Forelimb muscle (tissue), 1 donor: ENCODE results near the gene HSF2BP. TPM values are rescaled to one million over a fixed set of nuclear protein-coding genes. Genes with fewer than 3 reads are reported as not detected.
"Not testable (repeated sequence)": the region's sequence is repeated elsewhere in the genome, so short reads cannot be mapped to it uniquely, and the experiment has no call there.

Experiments used
- DNase-seq: peaks from one replicate; pipeline ENCODE4 v3.0.0-alpha.2; 2013; ENCODE audit warnings: low read depth
- polyA plus RNA-seq: library from polyadenylated mRNA; unstranded; fragments of 120-200 nt; gene quantifications from one replicate; pipeline ENCODE4 v1.2.1, GENCODE V29; 2013; ENCODE audit not compliant: insufficient read length

Gene HSF2BP
- polyA plus RNA-seq, 1 donor: 0.62 TPM

DNA sequence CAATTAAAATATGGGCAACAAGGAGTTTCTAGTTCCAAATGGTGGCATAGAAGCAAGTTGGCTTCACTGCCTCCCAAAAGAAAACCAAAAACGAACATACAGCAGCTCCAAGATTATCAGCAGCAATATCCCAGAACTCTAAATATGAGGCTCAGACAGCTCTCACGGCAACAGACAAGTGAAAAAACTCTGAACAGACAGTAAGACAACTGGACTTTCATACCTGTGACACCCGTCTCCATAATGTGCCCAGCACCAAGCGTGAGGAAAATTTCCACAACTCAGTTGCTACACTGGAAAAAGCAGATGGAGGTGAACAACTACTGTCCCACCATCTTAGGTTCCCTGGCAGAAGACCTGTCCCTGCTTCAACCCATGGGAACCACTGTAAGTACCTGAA is 39.9 kb downstream of the HSF2BP start:
- DNase-seq: no peak

DNA sequence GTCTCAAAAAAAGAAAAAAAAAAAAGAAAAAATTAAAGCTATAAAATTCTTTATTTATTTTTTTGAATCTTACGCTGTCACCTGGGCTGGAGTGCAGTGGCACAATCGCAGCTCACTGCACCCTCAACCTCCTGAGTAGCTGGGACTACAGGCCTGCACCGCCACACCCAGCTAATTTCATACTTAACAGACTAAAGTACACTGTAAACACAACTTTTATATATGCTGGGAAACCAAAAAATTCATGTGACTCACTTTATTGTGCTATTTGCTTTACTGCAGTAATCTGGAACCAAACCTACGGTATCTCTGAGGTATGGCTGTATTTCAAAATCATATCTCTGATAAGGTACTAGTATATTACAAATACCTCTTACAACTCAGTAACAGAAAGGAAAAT is 40.3 kb downstream of the HSF2BP start:
- no peak for DNase-seq

DNA sequence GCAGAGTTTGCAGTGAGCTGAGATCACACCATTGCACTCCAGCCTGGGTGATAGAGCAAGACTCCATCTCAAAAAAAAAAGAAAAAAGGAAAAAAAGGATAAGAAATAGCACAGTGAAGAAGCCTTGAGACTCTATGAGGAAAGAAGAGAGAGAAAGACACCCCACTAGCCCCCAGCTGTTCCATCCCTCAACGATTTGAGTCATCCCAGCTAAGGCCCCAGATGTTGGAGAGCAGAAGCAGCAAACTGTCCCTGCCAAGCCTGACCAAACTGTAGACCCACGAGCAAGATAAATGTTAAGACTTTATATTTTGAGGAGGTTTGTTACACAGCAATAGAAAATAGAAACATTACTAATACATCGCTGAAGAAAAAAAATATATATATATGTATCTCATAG is 42.4 kb downstream of the HSF2BP start:
- not testable (repeated sequence) for DNase-seq

DNA sequence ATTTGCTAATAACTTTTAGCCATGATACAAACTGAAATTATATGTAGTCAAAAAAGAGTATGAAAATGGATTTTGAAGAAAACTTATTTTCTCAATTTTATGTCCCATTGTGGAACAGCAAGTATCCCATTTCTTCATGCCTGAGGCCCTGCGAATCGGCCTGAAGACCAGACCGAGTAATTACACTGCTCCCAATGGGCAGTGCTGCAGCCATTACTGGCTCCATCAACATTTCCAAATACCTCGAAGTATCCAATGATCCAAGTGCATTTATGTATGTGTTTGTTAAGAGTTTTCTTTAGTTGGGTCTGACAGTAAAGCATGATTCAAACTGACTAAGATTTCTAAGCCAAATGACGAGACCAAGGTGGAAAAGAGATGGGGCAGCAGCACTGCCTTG is 44.4 kb downstream of the HSF2BP start:
- DNase-seq: no peak

DNA sequence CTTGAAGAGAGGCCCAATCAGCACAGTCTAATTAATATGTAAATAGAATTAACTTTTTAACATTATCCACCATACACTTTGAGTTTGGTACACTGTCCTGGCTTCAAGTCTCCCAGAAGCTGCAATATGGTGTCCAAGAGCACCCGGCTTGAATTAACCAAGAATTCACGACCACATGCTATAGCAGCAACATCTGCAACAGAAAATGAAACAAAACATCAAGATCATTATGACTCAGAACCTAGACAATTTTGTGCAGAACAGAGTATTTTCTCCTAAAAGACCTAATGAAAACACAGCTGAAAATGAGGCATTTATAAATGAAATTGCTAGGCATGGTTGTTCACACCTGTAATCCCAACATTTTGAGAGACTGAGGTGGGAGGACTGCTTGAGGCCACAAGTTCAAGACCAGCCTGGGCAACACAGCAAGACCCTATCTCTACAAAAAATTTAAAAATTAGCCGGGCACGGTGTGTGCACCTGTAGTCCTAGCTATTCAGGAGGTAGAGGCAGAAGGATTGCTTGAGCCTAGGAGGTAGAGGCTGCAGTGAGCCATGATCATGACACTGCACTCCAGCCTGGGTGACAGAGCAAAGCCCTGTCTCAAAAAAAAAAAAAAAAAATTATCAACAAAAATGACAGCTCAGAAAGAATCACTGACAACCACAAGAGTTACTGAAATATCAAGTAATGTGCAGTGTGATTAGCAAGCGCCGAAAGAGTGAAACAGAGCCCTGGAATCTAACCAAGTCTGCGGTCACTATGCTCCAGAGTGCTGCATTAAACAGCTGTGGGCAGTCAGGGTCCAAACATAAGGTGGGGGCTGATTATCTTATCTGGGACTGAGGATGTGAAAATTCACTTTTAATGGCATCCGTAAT is 45.3 kb downstream of the HSF2BP start:
- no peak for DNase-seq

DNA sequence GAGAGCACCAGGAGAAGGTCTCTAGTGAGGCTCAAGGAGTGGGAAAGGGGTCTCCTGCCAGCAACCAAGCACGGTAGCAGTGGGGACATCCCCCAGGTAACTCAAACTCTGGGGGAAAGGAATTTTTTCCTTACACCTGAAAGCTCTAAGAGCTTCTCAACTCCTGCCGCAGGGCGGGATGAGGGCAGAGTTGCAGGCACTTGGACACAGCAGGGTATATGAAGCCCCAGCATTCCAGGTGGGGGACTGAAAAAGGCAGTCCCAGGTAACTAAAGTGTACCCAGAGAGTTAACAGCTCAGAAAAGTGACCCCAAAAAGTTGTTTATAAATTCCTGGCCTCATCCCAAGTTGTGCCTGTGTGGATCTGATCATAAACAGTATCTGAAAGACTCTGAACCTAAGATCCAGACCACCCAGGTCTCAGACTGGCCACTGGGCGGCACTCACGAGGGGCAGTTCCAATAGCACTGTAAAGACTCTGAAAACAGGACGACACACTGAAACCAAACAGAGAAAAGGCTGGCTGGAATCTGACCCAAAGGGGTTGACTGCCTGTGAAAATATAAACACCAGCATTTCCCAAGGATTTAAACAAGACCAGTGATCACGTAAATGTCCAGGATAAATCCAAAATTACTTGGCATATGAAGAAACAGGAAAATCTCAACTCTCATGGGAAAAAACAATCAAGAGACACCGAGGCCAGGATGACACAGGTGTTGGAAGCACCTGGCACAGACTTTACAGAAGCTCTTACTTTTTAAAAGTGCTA is 47.5 kb downstream of the HSF2BP start:
- DNase-seq: no peak

DNA sequence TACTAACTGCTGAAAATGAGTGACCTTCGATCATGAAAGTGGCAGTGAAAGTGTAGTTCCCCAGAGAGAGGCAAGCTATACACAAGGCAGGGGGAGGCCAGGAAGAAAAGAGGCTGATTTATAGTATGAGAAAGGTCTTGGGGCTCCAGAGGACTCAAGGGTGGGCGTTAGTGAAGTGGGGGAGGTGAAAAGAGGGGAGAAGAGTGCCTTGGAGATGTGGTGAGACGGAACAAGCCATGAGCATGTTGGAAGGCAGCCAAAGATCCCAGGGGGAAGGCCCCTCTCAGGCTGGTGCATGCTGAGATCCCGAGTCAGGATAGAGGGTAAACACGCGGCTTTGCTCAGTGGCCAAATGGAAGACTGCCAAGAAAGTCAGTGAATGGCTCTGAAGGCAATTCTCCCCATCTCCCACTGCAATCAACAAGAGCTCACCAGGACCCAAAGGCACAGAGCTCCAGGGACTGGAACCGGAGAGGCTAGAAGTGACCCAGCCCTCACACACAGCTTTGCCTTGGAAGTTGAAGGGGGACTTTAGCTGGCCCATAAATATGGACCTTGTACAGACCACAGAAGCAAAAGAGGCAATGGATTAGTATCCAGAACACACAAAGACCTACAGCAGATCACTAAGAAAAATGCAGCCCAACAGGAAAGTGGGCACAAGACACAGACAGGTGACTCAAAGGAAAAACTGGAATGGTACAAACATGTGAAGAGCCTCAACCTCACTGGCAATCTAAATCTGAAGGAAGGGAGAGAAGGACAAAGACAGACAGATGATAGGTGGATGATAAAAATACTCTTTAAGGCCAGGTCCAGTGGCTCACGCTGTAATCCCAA is 49.6 kb downstream of the HSF2BP start:
- DNase-seq: no peak

DNA sequence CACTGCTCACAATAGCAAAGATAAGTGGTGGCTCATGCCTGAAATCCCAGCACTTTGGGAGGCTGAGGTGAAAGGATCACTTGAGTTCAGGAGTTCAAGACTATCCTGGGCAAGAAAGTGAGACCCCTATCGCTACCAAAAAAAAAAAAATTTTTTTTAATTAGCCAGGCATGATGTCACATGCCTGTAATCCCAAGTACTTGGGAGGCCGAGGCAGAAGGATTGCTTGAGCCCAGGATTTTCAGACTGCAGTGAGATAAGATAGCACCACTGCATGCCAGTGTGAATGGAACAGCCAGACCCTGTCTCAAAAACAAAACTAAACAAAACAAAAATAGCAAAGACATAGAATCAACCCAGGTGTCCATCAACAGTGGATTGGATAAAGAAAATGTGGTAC is 50.6 kb downstream of the HSF2BP start:
- DNase-seq: no peak

DNA sequence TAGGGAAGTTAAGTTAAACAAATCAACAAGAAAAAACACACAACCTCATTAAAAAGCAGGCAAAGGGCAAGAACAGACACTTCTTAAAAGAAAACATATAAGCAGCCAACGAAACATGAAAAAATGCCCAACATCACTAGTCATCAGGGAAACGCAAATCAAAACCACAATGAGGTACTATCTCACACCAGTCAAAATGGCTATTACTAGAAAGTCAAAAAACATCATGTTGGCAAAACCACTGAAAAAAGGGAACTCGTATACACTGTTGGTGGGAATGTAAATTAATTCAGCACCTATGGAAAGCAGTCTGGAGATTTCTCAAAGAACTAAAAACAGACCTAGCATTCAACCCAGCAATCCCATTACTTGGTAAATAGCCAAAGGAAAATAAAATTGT is 51.1 kb downstream of the HSF2BP start:
- no peak for DNase-seq

DNA sequence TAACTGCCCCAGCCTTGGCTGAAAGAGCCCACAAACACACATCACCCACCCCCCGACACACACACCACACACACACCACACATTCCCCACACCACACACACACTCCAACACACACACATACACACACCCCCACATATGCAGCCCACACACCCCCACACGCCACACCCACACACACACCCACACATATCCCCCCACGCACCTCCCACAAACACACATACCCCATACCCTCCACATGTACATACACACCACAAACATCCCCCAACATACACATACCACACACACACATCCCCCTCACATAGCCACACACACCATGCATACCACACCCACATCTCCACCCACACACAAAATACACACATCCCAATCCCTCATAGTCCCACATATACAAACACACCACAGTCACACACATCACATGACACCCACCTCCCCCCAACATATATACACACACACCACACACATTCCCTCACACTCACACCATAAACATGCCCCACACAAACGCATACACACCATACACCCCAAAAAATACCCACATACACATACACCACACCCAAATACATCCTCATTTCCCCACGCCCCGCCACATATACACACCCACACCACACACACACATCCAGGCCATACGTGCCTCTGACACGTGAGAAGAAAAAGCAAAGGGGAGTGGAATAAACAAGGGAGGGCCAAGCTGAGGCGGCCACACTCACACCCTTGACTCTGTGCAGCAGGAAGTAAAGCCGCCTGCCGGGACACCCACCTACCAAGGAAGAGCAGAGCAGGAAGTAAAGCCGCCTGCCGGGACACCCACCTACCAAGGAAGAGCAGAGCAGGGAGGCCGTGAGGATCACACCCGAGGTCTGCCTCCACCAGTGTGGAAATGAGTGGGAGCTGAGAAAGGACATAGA is 53.7 kb downstream of the HSF2BP start:
- no peak for DNase-seq

DNA sequence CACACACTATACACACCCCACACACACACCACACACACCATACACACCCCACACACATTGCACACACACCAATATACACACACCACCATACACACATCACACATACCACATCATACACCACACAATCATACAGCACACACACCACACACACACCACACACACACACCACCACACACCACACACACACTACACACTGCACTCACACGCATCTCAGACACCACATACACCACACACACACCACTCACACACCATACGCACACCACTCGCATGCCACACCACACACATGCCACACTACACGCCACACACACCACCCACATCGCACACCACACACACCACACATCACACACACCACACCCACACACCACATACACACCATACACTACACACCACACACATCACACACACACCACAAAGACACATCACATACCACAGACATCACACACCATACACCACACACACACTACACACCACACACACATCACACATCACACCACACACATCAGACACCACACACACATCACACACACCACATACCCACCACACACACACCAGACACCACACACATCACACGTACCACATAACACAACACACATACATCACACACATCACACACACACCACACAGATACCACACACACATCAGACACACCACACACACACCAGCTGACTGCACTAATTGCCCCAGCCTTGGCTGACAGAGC is 54.6 kb downstream of the HSF2BP start:
- DNase-seq: no peak

DNA sequence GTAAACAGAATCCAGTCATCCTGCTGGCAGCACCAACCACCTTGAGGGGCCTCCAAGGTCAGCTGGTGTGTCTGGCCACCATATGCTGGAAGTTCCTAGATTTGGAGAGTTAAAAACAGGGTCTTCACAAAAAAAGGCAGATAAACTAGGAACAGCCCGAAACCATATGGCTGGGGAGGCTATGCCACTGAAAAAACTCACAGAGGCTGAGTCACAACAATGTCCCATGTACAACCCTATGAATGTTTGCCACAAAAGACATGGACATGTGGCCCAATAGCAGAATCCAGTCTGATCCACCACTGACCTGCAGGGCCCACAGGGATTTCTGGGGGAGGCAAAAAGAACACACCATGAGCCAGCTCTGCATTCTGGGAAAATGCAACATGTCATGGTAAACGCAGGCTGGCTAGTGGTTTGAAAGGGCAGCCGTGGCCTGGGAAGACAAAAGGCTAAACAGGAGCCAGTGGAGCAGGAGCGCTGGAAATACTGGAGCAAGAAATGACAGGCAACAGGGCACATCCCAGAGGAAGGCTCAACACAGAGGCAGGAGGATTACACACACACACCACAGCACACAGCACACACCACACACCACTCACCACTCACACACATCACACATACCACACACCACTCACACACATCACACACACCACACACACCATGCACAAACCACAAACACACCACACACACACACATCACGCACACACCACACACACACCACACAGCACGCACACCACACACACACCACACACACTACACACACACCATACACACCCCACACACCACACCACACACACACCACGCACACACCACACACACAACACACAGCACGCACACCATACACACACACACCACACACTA is 55.4 kb downstream of the HSF2BP start:
- no peak for DNase-seq

DNA sequence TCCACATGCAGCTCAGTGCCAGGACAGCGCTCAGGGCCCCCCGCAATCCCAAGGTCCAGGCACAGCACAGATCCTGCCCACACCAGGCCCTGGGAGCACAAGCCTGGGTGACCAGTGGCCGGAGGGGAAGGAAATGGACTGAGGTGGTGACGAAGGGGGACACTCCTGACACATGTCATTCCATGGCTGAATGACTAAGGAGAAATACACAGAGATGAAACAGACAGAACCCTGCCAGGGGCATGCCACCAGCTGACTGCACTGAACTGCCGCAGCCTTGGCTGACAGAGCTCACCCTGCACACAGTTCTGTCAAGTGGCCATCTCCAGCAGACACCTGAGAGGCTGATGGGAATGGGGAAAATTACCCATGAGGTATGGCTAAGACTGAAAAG is 56.1 kb downstream of the HSF2BP start:
- no peak for DNase-seq

DNA sequence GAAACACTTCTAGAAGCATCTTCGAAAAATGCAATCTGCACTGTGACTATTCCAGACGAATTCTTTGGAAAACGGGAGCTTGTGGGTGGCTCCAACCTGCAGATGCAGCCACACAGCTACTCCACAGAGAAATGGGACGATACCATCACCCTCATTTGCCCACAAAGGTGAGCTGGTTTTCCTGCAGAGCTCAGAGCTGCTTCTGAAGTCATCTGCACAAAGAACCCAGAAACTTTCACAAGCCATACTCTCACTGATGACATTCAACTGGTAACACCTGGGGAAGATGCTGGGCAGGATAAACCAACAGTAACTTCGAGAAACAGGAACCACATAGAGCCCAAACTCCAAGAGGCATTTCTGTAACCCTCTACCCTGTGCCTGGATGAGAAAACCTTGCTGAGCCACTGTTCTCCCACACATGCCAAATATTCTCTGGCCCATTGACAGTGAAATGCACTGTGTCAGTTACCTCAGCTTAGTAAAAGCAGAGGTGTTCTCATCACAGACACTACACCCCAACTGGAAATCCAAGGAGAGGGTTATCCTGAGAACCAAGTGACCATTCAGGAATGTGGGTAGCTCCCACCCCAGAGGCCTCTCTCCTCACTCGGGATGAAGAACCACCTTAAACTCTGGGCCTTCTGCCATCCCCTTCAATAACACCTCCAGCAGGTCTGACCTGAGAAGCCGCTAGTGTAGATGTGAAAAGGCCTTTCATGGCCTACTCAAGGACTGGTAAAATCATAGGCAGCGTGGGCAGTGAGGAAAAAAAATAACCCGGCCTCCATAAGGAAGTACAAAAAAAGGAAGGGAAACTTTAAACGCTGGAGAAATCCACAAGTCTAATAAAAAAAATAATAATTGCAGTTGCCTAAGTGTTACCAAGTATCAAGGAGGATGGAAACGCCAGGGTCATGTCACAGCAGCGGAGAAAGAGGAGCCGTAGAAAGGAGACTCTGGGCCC is 56.7 kb downstream of the HSF2BP start:
- no peak for DNase-seq

DNA sequence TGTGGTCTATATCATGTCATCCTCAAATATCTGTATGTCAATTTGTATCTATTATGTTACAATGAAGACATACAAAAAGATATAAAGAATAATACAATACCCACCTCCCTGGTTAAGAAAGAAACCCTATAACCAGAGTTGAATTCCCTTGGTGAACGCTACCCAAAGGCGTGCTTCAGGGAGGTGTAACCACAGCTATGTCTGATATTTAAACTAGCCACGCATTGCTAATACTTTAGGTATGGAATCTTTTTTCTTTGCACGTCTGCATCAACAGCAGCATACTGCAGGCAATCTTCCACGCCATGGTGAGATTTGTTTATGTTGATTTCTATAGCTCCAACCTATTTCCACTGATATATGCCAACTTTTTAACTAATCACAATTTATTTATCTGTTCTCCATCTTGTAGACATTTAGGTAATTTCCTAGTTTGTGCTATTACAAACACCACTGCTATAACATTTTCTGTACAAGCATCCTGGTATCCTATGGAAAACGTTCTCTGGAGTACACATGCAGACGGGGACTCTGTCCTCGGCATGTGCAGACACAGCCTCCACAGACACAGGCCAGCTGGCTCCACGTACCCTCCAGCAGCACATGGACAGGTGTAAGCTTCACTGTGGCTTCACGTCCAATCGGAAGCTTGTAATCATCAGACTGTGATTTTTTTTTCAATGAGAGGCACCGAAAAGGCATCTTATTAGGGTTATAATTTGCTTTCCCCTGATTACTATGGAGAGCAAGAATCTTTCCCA is 58.5 kb downstream of the HSF2BP start:
- no peak for DNase-seq

DNA sequence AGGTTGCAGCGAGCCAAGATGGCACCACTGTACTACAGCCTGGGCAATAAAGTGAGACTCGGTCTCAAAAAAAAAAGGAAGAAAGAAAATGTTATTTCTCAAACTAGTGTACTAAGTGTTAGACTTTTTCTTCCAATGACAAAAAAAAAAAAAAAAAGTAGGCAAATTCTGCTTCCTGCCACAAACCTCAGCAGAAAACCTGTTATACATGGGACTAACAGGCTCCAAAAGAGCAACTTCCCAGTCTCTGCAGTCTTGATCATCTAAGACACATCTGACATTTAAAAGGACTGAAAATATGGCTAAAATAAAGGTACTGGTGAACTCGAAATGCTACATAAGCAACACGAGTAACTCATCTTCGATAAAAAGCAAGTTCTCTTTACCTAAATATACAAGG is 59.6 kb downstream of the HSF2BP start:
- DNase-seq: no peak

DNA sequence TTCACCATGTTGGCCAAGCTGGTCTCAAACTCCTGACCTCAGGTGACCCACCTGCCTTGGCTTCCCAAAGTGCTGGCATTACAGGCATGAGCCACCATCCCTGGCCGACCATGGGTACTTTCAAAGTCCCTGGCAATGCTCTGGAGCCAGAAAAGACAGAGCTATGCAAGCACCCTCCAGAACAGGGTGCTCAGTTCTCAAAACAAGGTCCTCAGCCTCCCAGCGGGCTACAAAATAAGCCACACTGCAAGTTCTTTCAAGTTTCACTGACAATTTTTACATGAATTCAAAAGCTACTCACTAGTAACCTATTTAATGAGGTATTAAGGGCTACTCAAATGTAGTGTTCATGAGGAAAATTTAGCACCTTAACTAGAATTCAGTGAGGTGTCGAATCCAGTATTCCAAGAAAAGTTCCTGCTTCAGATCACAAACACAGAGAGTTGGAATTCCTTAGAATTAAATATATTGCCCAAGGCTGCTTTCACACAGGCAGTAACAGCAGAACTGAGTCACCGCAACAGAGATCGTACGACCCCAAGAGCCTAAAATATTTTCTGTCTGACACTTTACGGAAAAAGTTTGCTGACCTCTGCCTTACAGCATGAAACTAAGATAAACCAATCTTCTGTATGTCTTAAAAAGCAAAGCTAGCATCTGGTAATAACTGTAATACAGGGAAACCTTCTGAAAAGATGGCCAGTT is 60.7 kb downstream of the HSF2BP start:
- DNase-seq: no peak
